HepG2 (cell line): ENCODE data around the gene AUNIP. TPM values are rescaled to one million over a fixed set of nuclear protein-coding genes. Genes with fewer than 3 reads are reported as not detected.

Experiments used
- ATAC-seq: fragments of 200-7000 bp; cut with Tn5 transposase; 3 replicates; pipeline ENCODE4 v1.9.1; 2020; ENCODE audit warnings: mild to moderate bottlenecking, moderate library complexity
- BruUV-seq: library from RNA; stranded (reverse); fragments of 400-500 nt; replicated peaks from 2 replicates; lab custom pipeline; 2021; lab: Mats Ljungman, UMichigan
- CTCF ChIA-PET: fragments of 300-600 bp; formaldehyde crosslinking; extraction: SDS; loops from one replicate; lab custom pipeline; 2021; ENCODE audit warnings: low total read pairs, inconsistent platforms, low intra/inter-chr PET ratio; lab: Yijun Ruan, JAX
- POLR2A ChIA-PET: fragments of 350-600 bp; sonication (Branson Sonifier 250); formaldehyde crosslinking; loops from one replicate; lab custom pipeline; 2020; ENCODE audit warnings: antibody characterized with exemption, inconsistent platforms; lab: Yijun Ruan, JAX
- DNase-seq: peaks from one replicate; pipeline ENCODE4 v3.0.0-alpha.2; 2015; ENCODE audit warnings: low spot score
- FAIRE-seq: peaks from 3 replicates; lab custom pipeline; 2011; peaks lifted over from hg19 to GRCh38; lab: Jason Lieb, UNC
- H2AFZ ChIP-seq: one replicate; pipeline ENCODE4 v1.6.1; 2011; ENCODE audit warnings: low read length, inconsistent platforms
- H3K27ac ChIP-seq: fragments of 300-600 bp; 3 replicates; pipeline ENCODE4 v1.8.0; 2011; ENCODE audit warnings: mixed run types, mild to moderate bottlenecking, mixed read lengths, low read length, inconsistent platforms; ENCODE audit not compliant: insufficient read depth; ENCODE audit errors: extremely low read length
- H3K27me3 ChIP-seq, 2 experiments: fragments of 200-600 bp in 1 of 2; 2 replicates in 1 of 2; 3 replicates in 1 of 2; pipeline versions ENCODE4 v1.6.0 to v1.8.0; 2011; ENCODE audit warnings: low read length in 2 of 2, mild to moderate bottlenecking in 2 of 2, moderate library complexity in 2 of 2, inconsistent platforms in 1 of 2; ENCODE audit not compliant: insufficient read depth in 2 of 2, control insufficient read depth in 1 of 2
- H3K36me3 ChIP-seq, 2 experiments: fragments of 200-600 bp in 1 of 2; replicated peaks in 1 of 2; 2 replicates in 1 of 2; 3 replicates in 1 of 2; pipeline versions ENCODE4 v1.5.1 to v1.8.0; 2011; ENCODE audit warnings: low read length in 2 of 2, inconsistent platforms in 1 of 2; ENCODE audit not compliant: insufficient read depth in 2 of 2, control insufficient read depth in 1 of 2
- H3K4me1 ChIP-seq: 2 replicates; pipeline ENCODE4 v1.5.1; 2012; ENCODE audit warnings: low read length, inconsistent platforms; ENCODE audit not compliant: insufficient read depth
- H3K4me2 ChIP-seq: 2 replicates; pipeline ENCODE4 v1.6.0; 2011; ENCODE audit warnings: low read depth, low read length, inconsistent platforms
- H3K4me3 ChIP-seq, 3 experiments: fragments of 200-600 bp in 1 of 3; sonication (generic), shearing (Covaris generic) in 1 of 3; replicated peaks in 1 of 3; 2 replicates each; pipeline ENCODE4 v1.5.1; 2011 to 2016; ENCODE audit warnings: low read length in 3 of 3, inconsistent platforms in 2 of 3, low read depth in 2 of 3, mild to moderate bottlenecking in 2 of 3, control low read depth in 1 of 3, mixed read lengths in 1 of 3; ENCODE audit not compliant: insufficient read depth in 1 of 3
- H3K79me2 ChIP-seq: one replicate; pipeline ENCODE4 v1.6.1; 2011; ENCODE audit warnings: low read length, inconsistent platforms; ENCODE audit not compliant: insufficient read depth
- H3K9ac ChIP-seq: 2 replicates; pipeline ENCODE4 v1.6.0; 2011; ENCODE audit warnings: mild to moderate bottlenecking, low read depth, low read length, inconsistent platforms; ENCODE audit not compliant: insufficient read depth
- H3K9me3 ChIP-seq: 2 replicates; pipeline ENCODE4 v1.5.1; 2012; ENCODE audit warnings: mild to moderate bottlenecking, low read length
- H4K20me1 ChIP-seq: 2 replicates; pipeline ENCODE4 v1.6.0; 2011; ENCODE audit warnings: inconsistent platforms, mild to moderate bottlenecking, low read length, moderate library complexity; ENCODE audit not compliant: insufficient read depth
- MNT ChIP-seq: fragments of 450-650 bp; IDR thresholded peaks from 2 replicates; pipeline ENCODE4 v1.6.1; 2016
- POLR2G ChIP-seq: fragments of 200-400 bp; formaldehyde crosslinking; IDR thresholded peaks from 2 replicates; pipeline ENCODE4 v1.6.1; 2018; ENCODE audit warnings: mild to moderate bottlenecking, low read depth, low read length, moderate library complexity
- SRSF1 ChIP-seq: fragments of 200-400 bp; formaldehyde crosslinking; optimal IDR thresholded peaks from 2 replicates; pipeline ENCODE3; 2017; ENCODE audit warnings: mild to moderate bottlenecking, low read depth, low read length, moderate library complexity
- ZC3H13 ChIP-seq: sonication (generic); formaldehyde crosslinking; IDR thresholded peaks from 2 replicates; pipeline ENCODE4 v1.8.1; 2023; ENCODE audit warnings: mild to moderate bottlenecking, missing genetic modification reagents, moderate library complexity
- ZNF292 ChIP-seq: sonication (generic); formaldehyde crosslinking; IDR thresholded peaks from 2 replicates; pipeline ENCODE4 v1.8.1; 2022; ENCODE audit warnings: mild to moderate bottlenecking, low read depth, missing genetic modification reagents, borderline replicate concordance
- WGBS: methylation state at CpG from one replicate; pipeline ENCODE4 v1.1.6; 2017; ENCODE audit warnings: low lambda C conversion rate; 5-methylcytosine and 5-hydroxymethylcytosine counted together
- in situ Hi-C: cut with HindIII; loops from 2 replicates; pipeline ENCODE4 v1.10.0; 2017; ENCODE audit warnings: low pct_unique_long_range_greater_than_20kb; ENCODE audit not compliant: extremely low pct_ligation_motif_present
- intact Hi-C: fragments of 100-400 bp; cut with micrococcal nuclease; formaldehyde crosslinking; loops from one replicate; pipeline ENCODE4 v1.10.0; 2022; ENCODE audit not compliant: unreplicated experiment
- polyA plus RNA-seq, 8 experiments: library from polyadenylated mRNA; depleted of rRNA in 3 of 8; stranded (reverse) in 7 of 8; unstranded in 1 of 8; fragments of >200 nt; fragmentation: Illumina TruSeq in 4 of 8; extraction: Trizol in 4 of 8; gene quantifications; 2 replicates each; pipeline versions ENCODE4 v1.2.1 to v1.2.3, GENCODE V29; 2011 to 2016; ENCODE audit warnings: low read depth in 4 of 8, missing spikeins in 1 of 8, mixed read lengths in 1 of 8; ENCODE audit not compliant: insufficient read depth in 1 of 8
- total RNA-seq, 5 experiments: library from RNA; depleted of rRNA; stranded (reverse); fragments of >200 nt; fragmentation: Illumina TruSeq; extraction: Trizol; gene quantifications; 2 replicates each; pipeline ENCODE4 v1.2.3, GENCODE V29; 2016; ENCODE audit warnings: low read depth in 1 of 5

Gene AUNIP
- total and polyA plus RNA-seq, 2 of the 13 experiments (the other 11 are each of a cell fraction or from before 2014, with no cell fraction given), result 3.8 to 12.3 TPM

GRCh38 chr1:25898223-25899015, 39.2 kb upstream of the AUNIP start:
- H4K20me1 ChIP-seq, result no peaks in the 10 kb centered on the region
- H3K9ac ChIP-seq, result no peak overlapping the region
- ATAC-seq (no peak), FAIRE-seq (no peak), DNase-seq (no peak)
- H3K79me2 ChIP-seq, result peaks cover 18% of the 10 kb centered on the region
- H2AFZ ChIP-seq, result no peak overlapping the region
- no peaks in the 10 kb centered on the region for H3K9me3 ChIP-seq
- POLR2A ChIA-PET, result no interaction called here
- no peaks in the 10 kb centered on the region for H3K27me3 ChIP-seq
- BruUV-seq, result no TSS peak
- in situ Hi-C loops, result loop anchor here (5.0 to 10.0 kb wide), 2 partner anchors 99 to 266 kb away; partner anchors contain the start of genes C1orf232, PAFAH2 and ZNF593
- no peak for TF ChIP-seq ZNF292 (CRISPR knock-in tag)
- TF ChIP-seq ZC3H13 (CRISPR knock-in tag), result no peak
- peak; percentile 35 for TF ChIP-seq POLR2G
- CTCF ChIA-PET, result no interaction called here
- no peak overlapping the region for H3K27ac ChIP-seq
- H3K4me1 ChIP-seq, result peaks cover 17% of the 10 kb centered on the region
- intact Hi-C loops, result no loop called here
- 100% methylated on average over 11 of the region's 11 CpGs for WGBS
- peaks cover 6 to 52% of the 10 kb centered on the region in 2 experiments for H3K36me3 ChIP-seq
- no peak overlapping the region for H3K4me2 ChIP-seq
- H3K4me3 ChIP-seq, result no peak overlapping the region

GRCh38 chr1:25897754-25898153, 38.5 kb upstream of the AUNIP start:
- no peaks in the 10 kb centered on the region for H3K27me3 ChIP-seq
- in situ Hi-C loops, result loop anchor here (5.0 to 10.0 kb wide), 2 partner anchors 100 to 267 kb away; partner anchors contain the start of genes C1orf232, PAFAH2 and ZNF593
- no peaks in the 10 kb centered on the region for H3K9me3 ChIP-seq
- POLR2A ChIA-PET, result no interaction called here
- TF ChIP-seq SRSF1, result no peak
- TF ChIP-seq MNT, result peak; percentile 83
- TF ChIP-seq, all 625 proteins: peak for 1
- peaks cover 10% of the 10 kb centered on the region for H3K4me1 ChIP-seq
- intact Hi-C loops, result no loop called here
- 98% methylated on average over 5 of the region's 5 CpGs for WGBS
- DNase-seq, result no peak
- peaks cover 4 to 46% of the 10 kb centered on the region in 2 experiments for H3K36me3 ChIP-seq
- H3K79me2 ChIP-seq, result peaks cover 11% of the 10 kb centered on the region
- H3K4me2 ChIP-seq, result no peak overlapping the region
- no peak for FAIRE-seq
- H3K9ac ChIP-seq, result no peak overlapping the region
- H2AFZ ChIP-seq, result no peak overlapping the region
- no peak overlapping the region for H3K27ac ChIP-seq
- H4K20me1 ChIP-seq, result no peaks in the 10 kb centered on the region
- ATAC-seq, result no peak
- CTCF ChIA-PET, result no interaction called here
- no TSS peak for BruUV-seq
- H3K4me3 ChIP-seq, result no peak overlapping the region
